Panc1 (cell line): ENCODE data around the gene ANKRD13D.

Experiments used
- SIN3A ChIP-seq: IDR thresholded peaks from 2 replicates; pipeline ENCODE4 v1.6.1; 2012; ENCODE audit warnings: low read depth, mild to moderate bottlenecking, low read length, moderate library complexity, borderline replicate concordance; ENCODE audit not compliant: insufficient read depth
- TF ChIP-seq, protein P1 (sequence below): fragments of 450-650 bp; IDR thresholded peaks from 2 replicates; pipeline ENCODE4 v1.5.1; 2017; ENCODE audit warnings: mild to moderate bottlenecking

DNA sequence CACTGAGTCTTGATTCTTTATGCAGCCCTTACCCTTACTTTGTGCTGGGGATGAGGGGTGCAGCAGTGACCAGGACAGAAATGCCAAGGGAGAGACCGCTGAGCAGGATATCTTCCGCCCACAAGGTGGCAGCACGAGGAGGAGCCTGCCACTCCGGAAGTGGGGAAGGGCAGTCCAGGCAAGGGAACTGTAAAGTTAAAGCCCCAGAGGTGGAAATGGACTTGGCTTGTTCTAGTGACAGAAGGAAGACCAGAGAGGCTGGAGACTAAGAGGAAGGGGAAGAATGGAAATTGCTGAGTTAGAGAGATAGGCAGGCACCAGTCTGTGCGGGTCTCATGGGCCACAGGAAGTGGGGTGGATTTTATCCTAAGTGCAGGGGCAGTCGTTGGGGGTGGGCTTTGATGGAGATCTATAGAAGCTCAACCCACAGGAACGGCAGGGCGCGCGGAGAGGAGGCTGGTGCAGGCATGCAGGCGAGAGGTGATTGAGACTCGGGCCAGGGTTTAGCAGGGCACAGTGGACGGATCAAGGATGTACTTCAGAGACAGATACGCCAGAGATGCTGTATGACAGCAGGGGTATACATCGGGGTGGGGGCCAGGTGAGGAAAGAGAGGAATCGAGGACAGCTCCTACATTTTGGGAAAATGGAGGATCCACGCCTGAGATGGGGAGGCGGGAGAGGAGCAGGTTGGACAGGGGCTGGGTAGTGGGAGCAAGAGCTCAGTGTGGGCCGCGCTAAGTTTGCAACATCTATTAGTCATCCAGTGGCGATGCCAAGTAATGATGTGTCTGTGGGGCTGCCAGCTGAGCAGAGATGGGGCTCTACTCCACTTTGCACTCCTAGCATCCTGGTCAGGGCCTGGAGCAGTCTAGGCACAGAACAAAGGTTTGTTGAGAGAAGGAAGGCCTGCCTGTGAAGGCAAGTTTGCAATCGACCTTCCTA is 26.1 kb upstream of the ANKRD13D start:
- TF ChIP-seq, protein P1, sequence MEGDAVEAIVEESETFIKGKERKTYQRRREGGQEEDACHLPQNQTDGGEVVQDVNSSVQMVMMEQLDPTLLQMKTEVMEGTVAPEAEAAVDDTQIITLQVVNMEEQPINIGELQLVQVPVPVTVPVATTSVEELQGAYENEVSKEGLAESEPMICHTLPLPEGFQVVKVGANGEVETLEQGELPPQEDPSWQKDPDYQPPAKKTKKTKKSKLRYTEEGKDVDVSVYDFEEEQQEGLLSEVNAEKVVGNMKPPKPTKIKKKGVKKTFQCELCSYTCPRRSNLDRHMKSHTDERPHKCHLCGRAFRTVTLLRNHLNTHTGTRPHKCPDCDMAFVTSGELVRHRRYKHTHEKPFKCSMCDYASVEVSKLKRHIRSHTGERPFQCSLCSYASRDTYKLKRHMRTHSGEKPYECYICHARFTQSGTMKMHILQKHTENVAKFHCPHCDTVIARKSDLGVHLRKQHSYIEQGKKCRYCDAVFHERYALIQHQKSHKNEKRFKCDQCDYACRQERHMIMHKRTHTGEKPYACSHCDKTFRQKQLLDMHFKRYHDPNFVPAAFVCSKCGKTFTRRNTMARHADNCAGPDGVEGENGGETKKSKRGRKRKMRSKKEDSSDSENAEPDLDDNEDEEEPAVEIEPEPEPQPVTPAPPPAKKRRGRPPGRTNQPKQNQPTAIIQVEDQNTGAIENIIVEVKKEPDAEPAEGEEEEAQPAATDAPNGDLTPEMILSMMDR: peak; percentile 97
- TF ChIP-seq SIN3A: no peak
